HCT116 (cell line): ENCODE results near the gene ACVR1B. TPM values are rescaled to one million over a fixed set of nuclear protein-coding genes. Genes with fewer than 3 reads are reported as not detected.

ENCODE experiments used
- ATAC-seq: fragments of 200-7000 bp; cut with Tn5 transposase; 2 replicates; pipeline ENCODE4 v1.9.1; 2020; ENCODE audit warnings: mild to moderate bottlenecking, moderate library complexity
- BruUV-seq: library from RNA; stranded (reverse); fragments of 400-500 nt; replicated peaks from 2 replicates; lab custom pipeline; 2021; lab: Mats Ljungman, UMichigan
- CTCF ChIA-PET: fragments of 300-600 bp; sonication (Branson Sonifier 250); formaldehyde crosslinking; loops from one replicate; lab custom pipeline; 2021; ENCODE audit warnings: antibody characterized with exemption; lab: Charles Lee
- POLR2A ChIA-PET: fragments of 300-600, 350-600 bp; sonication (Branson Sonifier 250); formaldehyde crosslinking; loops from one replicate; lab custom pipeline; 2021; ENCODE audit warnings: antibody characterized with exemption; lab: Charles Lee
- RAD21 ChIA-PET, 2 experiments: fragments of 300-600 bp; sonication (Branson Sonifier 250); formaldehyde crosslinking; loops; one replicate each; lab custom pipeline; 2023; ENCODE audit warnings: low total read pairs in 2 of 2; ENCODE audit not compliant: uncharacterized antibody in 2 of 2, unreplicated experiment in 2 of 2, low non-redundant PET in 1 of 2; lab: Charles Lee
- DNase-seq: peaks from one replicate; pipeline ENCODE4 v3.0.0-alpha.2; 2010; ENCODE audit warnings: low read depth, low spot score
- H2AFZ ChIP-seq: fragments of 200-600 bp; shearing (Covaris generic), sonication (generic); 2 replicates; pipeline ENCODE4 v1.6.1; 2017; ENCODE audit warnings: low read depth, mixed run types, mixed read lengths, antibody characterized with exemption, low read length; ENCODE audit not compliant: poor library complexity, severe bottlenecking
- H3K27ac ChIP-seq: 2 replicates; pipeline ENCODE4 v1.5.1; 2012; ENCODE audit warnings: low read depth, low read length
- H3K27me3 ChIP-seq: fragments of 200-600 bp; sonication (generic); 2 replicates; pipeline ENCODE4 v1.6.1; 2016; ENCODE audit warnings: mixed run types, low read length, mixed read lengths; ENCODE audit not compliant: insufficient read depth
- H3K36me3 ChIP-seq, 2 experiments: fragments of 200-500 bp in 1 of 2; fragments of 200-600 bp in 1 of 2; sonication (Bioruptor generic) in 1 of 2; sonication (generic) in 1 of 2; 2 replicates each; pipeline versions ENCODE4 v1.5.1 to v1.6.1; 2014 to 2016; ENCODE audit warnings: low read length in 2 of 2, inconsistent platforms in 1 of 2, mixed read lengths in 1 of 2, mixed run types in 1 of 2; ENCODE audit not compliant: insufficient read depth in 2 of 2, control insufficient read depth in 1 of 2
- H3K4me1 ChIP-seq, 2 experiments: fragments of 200-600 bp in 1 of 2; sonication (generic) in 1 of 2; 2 replicates each; pipeline versions ENCODE4 v1.5.1 to v1.6.1; 2012 to 2017; ENCODE audit warnings: low read length in 2 of 2, inconsistent platforms in 1 of 2, mild to moderate bottlenecking in 1 of 2, mixed read lengths in 1 of 2, mixed run types in 1 of 2, moderate library complexity in 1 of 2; ENCODE audit not compliant: insufficient read depth in 2 of 2, control insufficient read depth in 1 of 2
- H3K4me2 ChIP-seq: fragments of 200-600 bp; sonication (generic); 2 replicates; pipeline ENCODE4 v1.6.1; 2017; ENCODE audit warnings: mixed run types, low read length, mixed read lengths
- H3K4me3 ChIP-seq, 2 experiments: fragments of 200-600 bp in 1 of 2; sonication (generic) in 1 of 2; replicated peaks in 1 of 2; 2 replicates each; pipeline ENCODE4 v1.5.1; 2011 to 2016; ENCODE audit warnings: low read length in 2 of 2, control low read depth in 1 of 2, low read depth in 1 of 2, mild to moderate bottlenecking in 1 of 2, mixed read lengths in 1 of 2, mixed run types in 1 of 2
- H3K79me2 ChIP-seq: fragments of 200-600 bp; sonication (generic); 2 replicates; pipeline ENCODE4 v1.6.1; 2017; ENCODE audit warnings: mild to moderate bottlenecking, mixed run types, low read length, moderate library complexity, mixed read lengths; ENCODE audit not compliant: insufficient read depth
- H3K9ac ChIP-seq: fragments of 200-600 bp; sonication (generic); 2 replicates; pipeline ENCODE4 v1.6.1; 2016; ENCODE audit warnings: low read length, mixed read lengths
- H3K9me2 ChIP-seq: fragments of 200-600 bp; sonication (generic), shearing (Covaris generic); 2 replicates; pipeline ENCODE4 v1.6.1; 2017; ENCODE audit warnings: mixed run types, mild to moderate bottlenecking, moderate library complexity; ENCODE audit not compliant: insufficient read depth
- H3K9me3 ChIP-seq, 2 experiments: fragments of 200-500 bp in 1 of 2; fragments of 200-600 bp in 1 of 2; sonication (Bioruptor generic) in 1 of 2; sonication (generic) in 1 of 2; 2 replicates each; pipeline ENCODE4 v1.6.1; 2014 to 2017; ENCODE audit warnings: low read length in 2 of 2, mixed read lengths in 2 of 2, inconsistent platforms in 1 of 2, low read depth in 1 of 2, mild to moderate bottlenecking in 1 of 2, mixed run types in 1 of 2, moderate library complexity in 1 of 2; ENCODE audit not compliant: control insufficient read depth in 1 of 2, insufficient read depth in 1 of 2
- H4K20me1 ChIP-seq: fragments of 200-600 bp; sonication (generic), shearing (Covaris generic); 2 replicates; pipeline ENCODE4 v1.6.1; 2017; ENCODE audit warnings: mixed run types, mild to moderate bottlenecking, moderate library complexity; ENCODE audit not compliant: insufficient read depth
- CBX3 ChIP-seq: IDR thresholded peaks from 2 replicates; pipeline ENCODE4 v1.6.1; 2012; ENCODE audit warnings: low read depth
- EZH2 ChIP-seq: fragments of 200-600 bp; sonication (generic); IDR thresholded peaks from 2 replicates; pipeline ENCODE4 v1.6.1; 2017; ENCODE audit warnings: antibody characterized with exemption, mixed run types
- POLR2A ChIP-seq: IDR thresholded peaks from 2 replicates; pipeline ENCODE4 v1.7.0; 2011; ENCODE audit warnings: borderline replicate concordance; ENCODE audit not compliant: insufficient read depth, insufficient read length; ENCODE audit errors: extremely low read depth
- TCF7L2 ChIP-seq: IDR thresholded peaks from 2 replicates; pipeline ENCODE4 v1.7.0; 2011; ENCODE audit warnings: borderline replicate concordance, inconsistent platforms; ENCODE audit not compliant: insufficient read depth, insufficient read length; ENCODE audit errors: extremely low read depth
- YY1 ChIP-seq: IDR thresholded peaks from 2 replicates; pipeline ENCODE4 v1.6.1; 2011; ENCODE audit warnings: low read length, low read depth, moderate library complexity, mild to moderate bottlenecking; ENCODE audit not compliant: insufficient replicate concordance; ENCODE audit errors: extremely low read depth
- ZFX ChIP-seq: fragments of 450-650 bp; IDR thresholded peaks from 2 replicates; pipeline ENCODE4 v1.6.1; 2017
- intact Hi-C: fragments of 100-400 bp; cut with micrococcal nuclease; formaldehyde crosslinking; loops from 2 replicates; pipeline ENCODE4 v1.10.0; 2022
- total RNA-seq: library from RNA; stranded (reverse); gene quantifications from one replicate; pipeline ENCODE4 v1.2.1, GENCODE V29; 2021; ENCODE audit not compliant: unreplicated experiment
- TF ChIP-seq, protein P1 (sequence below): IDR thresholded peaks from 2 replicates; pipeline ENCODE4 v1.6.1; 2012

Gene ACVR1B
- total RNA-seq, 1 experiment from 2014 or later = 22.7 TPM

DNA sequence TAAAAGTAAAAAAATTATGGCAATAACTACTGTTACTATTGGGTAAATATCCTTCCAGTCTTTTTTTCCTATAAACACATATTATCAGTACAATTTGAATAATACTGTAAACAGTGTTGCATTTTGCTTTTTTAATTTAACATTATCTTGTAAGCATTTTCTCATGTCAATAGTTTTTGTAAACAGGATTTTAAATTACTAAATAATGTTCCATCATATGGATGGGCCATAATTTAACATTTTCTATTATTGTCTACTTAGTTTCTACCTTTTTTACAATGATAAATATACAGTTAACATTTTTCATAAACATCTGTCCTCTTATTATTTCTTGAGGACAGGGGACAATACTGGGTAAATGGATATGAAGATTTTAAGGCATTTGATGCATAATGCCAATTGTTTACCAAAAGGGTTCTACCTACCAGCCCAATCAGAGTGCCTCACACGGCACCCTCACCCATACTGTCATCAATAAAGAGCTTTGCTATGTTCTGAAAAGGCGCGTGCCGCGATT lies 759 bp upstream of the ACVR1B start (continued):
- no peak for TF ChIP-seq EZH2
- TF ChIP-seq CBX3 = no peak
- no peak for TF ChIP-seq POLR2A
- TF ChIP-seq, protein P1, sequence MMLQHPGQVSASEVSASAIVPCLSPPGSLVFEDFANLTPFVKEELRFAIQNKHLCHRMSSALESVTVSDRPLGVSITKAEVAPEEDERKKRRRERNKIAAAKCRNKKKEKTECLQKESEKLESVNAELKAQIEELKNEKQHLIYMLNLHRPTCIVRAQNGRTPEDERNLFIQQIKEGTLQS = no peak
- no peak for TF ChIP-seq YY1
- no peak for TF ChIP-seq ZFX

DNA sequence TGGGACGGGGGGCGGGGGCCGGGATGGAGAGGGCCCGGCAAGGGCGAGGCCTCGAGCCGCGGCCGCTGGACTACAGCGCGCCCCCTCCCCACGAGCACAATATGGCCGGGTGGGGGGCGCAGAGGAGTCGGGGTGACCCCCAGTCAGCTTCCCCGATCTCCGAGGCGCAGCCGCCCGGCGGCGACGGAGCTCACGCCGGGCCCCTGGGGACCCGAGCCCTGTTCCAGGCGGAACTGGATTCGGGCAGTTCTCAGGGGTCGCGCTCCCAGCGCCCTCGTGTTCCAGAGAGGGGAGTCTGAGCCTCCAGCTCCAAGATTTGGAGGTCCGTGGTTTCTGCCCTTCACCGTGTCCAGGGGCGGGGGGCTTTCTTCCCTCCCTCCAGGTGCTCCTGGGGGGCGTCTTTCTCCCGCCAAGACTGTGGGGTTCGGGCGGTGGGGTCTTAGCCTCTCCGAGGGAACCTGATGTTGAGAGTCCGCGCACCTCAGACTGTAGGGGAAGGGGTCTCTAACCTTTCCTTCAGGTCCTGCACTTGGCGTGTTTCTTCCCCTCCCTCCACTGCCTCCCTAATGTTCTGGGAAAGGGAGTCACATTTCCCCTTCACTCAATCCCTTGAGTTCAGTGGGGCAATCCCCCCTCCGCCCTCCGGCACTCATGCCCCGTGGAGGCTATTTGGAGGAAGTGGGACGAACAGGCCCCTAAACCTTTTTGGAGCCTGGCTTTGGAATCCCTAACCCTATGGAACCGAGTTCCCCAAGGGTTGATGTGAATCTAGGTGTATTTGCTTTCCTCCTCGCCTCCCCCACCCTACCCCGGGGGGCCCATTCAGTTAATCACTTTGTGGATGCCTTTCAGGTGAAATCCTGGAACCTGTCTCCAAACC lies 584 bp downstream of the ACVR1B start:
- Histone ChIP-seq H2AFZ (no peak overlapping the region), H3K27me3 (peaks cover 3% of the 10 kb centered on the region; the same call in 1 of the 2 replicates), H3K4me3 (peak overlapping the region; percentile 78 to 88), H3K9ac (peak overlapping the region; percentile 87), H3K4me1 (peaks cover 9 to 21% of the 10 kb centered on the region in 2 experiments; a peak in 3 of 4 replicates), H3K9me2 (no peaks in the 10 kb centered on the region), H3K27ac (peak overlapping the region; percentile 67; the same call in 1 of the 2 replicates), H4K20me1 (no peaks in the 10 kb centered on the region), H3K36me3 (no peaks in the 10 kb centered on the region), H3K79me2 (peaks cover 53% of the 10 kb centered on the region), H3K9me3 (no peaks in the 10 kb centered on the region), H3K4me2 (peak overlapping the region; percentile 95)
- RAD21 ChIA-PET = no interaction called here
- CTCF ChIA-PET = no interaction called here
- POLR2A ChIA-PET = no interaction called here
- no TSS peak for BruUV-seq
- ATAC-seq (peak; percentile 2; the same call in 1 of the 2 replicates), DNase-seq (no peak)
- TF ChIP-seq ZFX = peak; percentile 52; the same call in 1 of the 2 replicates
- TF ChIP-seq TCF7L2 = no peak
- TF ChIP-seq, protein P1 = no peak
- intact Hi-C loops = no loop called here
